ENCODE data around the gene CDH23.

CDH23 gene

GRCh38 chr10:71829896-71830295 lies 433.2 kb downstream of the CDH23 start:
- DNase-seq (ENCODE audit: low read depth) = no peak
- H3K4me3 ChIP-seq (ENCODE audit: low read depth, low read length) = no peak overlapping the region

- no peak for DNase-seq (ENCODE audit: low read depth)
- H3K4me3 ChIP-seq (ENCODE audit: low read depth, low read length) = no peak overlapping the region
Observed at GRCh38 chr10:71830726-71831125, 434.0 kb downstream of the CDH23 start.

GRCh38 chr10:71831646-71832552 lies 435.2 kb downstream of the CDH23 start:
- DNase-seq (ENCODE audit: low read depth) = no peak
- H3K4me3 ChIP-seq (ENCODE audit: low read depth, low read length) = no peak overlapping the region

- no peak overlapping the region for H3K4me3 ChIP-seq (ENCODE audit: low read depth, low read length)
- DNase-seq (ENCODE audit: low read depth) = no peak
Observed at GRCh38 chr10:71832967-71833366, 436.2 kb downstream of the CDH23 start.

GRCh38 chr10:71833451-71834342 lies 437.0 kb downstream of the CDH23 start:
- no peak overlapping the region for H3K4me3 ChIP-seq (ENCODE audit: low read depth, low read length)
- no peak for DNase-seq (ENCODE audit: low read depth)

GRCh38 chr10:71834343-71834674 lies 437.6 kb downstream of the CDH23 start:
- DNase-seq (ENCODE audit: low read depth) = no peak

GRCh38 chr10:71835671-71836595 lies 439.2 kb downstream of the CDH23 start:
- DNase-seq (ENCODE audit: low read depth) = peak; percentile 89
- H3K4me3 ChIP-seq (ENCODE audit: low read depth, low read length) = no peak overlapping the region

More at GRCh38 chr10:71834343-71834674, 437.6 kb downstream of the CDH23 start:
- H3K4me3 ChIP-seq (ENCODE audit: low read depth, low read length) = no peak overlapping the region

GRCh38 chr10:71836596-71836974 lies 439.9 kb downstream of the CDH23 start:
- no peak for DNase-seq (ENCODE audit: low read depth)
- no peak overlapping the region for H3K4me3 ChIP-seq (ENCODE audit: low read depth, low read length)

- no peak overlapping the region for H3K4me3 ChIP-seq (ENCODE audit: low read depth, low read length)
Observed at GRCh38 chr10:71837098-71837827, 440.5 kb downstream of the CDH23 start.

GRCh38 chr10:71838264-71839211 lies 441.8 kb downstream of the CDH23 start:
- DNase-seq (ENCODE audit: low read depth) = no peak
- H3K4me3 ChIP-seq (ENCODE audit: low read depth, low read length) = no peak overlapping the region

More at GRCh38 chr10:71837098-71837827, 440.5 kb downstream of the CDH23 start:
- no peak for DNase-seq (ENCODE audit: low read depth)

GRCh38 chr10:71840177-71840957 lies 443.6 kb downstream of the CDH23 start:
- peak; percentile 91 for DNase-seq (ENCODE audit: low read depth)
- no peak overlapping the region for H3K4me3 ChIP-seq (ENCODE audit: low read depth, low read length)

GRCh38 chr10:71840958-71841335 lies 444.2 kb downstream of the CDH23 start:
- DNase-seq (ENCODE audit: low read depth) = no peak
- H3K4me3 ChIP-seq (ENCODE audit: low read depth, low read length) = no peak overlapping the region

GRCh38 chr10:71842422-71842821 lies 445.7 kb downstream of the CDH23 start:
- no peak overlapping the region for H3K4me3 ChIP-seq (ENCODE audit: low read depth, low read length)

GRCh38 chr10:71842856-71843686 lies 446.4 kb downstream of the CDH23 start:
- DNase-seq (ENCODE audit: low read depth) = no peak
- H3K4me3 ChIP-seq (ENCODE audit: low read depth, low read length) = no peak overlapping the region

More at GRCh38 chr10:71842422-71842821, 445.7 kb downstream of the CDH23 start:
- DNase-seq (ENCODE audit: low read depth) = no peak

GRCh38 chr10:71844084-71844483 lies 447.4 kb downstream of the CDH23 start:
- DNase-seq (ENCODE audit: low read depth) = no peak

GRCh38 chr10:71844695-71845094 lies 448.0 kb downstream of the CDH23 start:
- DNase-seq (ENCODE audit: low read depth) = no peak
- no peak overlapping the region for H3K4me3 ChIP-seq (ENCODE audit: low read depth, low read length)

More at GRCh38 chr10:71844084-71844483, 447.4 kb downstream of the CDH23 start:
- H3K4me3 ChIP-seq (ENCODE audit: low read depth, low read length) = no peak overlapping the region

Data from skeletal muscle cell (primary cell).